OCI-LY3 (cell line): Measurements from ENCODE around the gene XPO5.
A peak's percentile ranks its signal among the peaks of the same experiment; 100 is the strongest.

ENCODE experiments used
- CTCF ChIP-seq: fragments of 200-600, 300-600 bp; sonication (generic); IDR thresholded peaks from 2 replicates; pipeline ENCODE4 v1.5.1; 2014; ENCODE audit warnings: antibody characterized with exemption, low read length, low read depth
- EZH2phosphoT487 ChIP-seq: fragments of 200-600 bp; shearing (Covaris generic); IDR thresholded peaks from 2 replicates; pipeline ENCODE4 v1.6.1; 2018; ENCODE audit warnings: antibody characterized with exemption, mixed run types, low read depth

DNA sequence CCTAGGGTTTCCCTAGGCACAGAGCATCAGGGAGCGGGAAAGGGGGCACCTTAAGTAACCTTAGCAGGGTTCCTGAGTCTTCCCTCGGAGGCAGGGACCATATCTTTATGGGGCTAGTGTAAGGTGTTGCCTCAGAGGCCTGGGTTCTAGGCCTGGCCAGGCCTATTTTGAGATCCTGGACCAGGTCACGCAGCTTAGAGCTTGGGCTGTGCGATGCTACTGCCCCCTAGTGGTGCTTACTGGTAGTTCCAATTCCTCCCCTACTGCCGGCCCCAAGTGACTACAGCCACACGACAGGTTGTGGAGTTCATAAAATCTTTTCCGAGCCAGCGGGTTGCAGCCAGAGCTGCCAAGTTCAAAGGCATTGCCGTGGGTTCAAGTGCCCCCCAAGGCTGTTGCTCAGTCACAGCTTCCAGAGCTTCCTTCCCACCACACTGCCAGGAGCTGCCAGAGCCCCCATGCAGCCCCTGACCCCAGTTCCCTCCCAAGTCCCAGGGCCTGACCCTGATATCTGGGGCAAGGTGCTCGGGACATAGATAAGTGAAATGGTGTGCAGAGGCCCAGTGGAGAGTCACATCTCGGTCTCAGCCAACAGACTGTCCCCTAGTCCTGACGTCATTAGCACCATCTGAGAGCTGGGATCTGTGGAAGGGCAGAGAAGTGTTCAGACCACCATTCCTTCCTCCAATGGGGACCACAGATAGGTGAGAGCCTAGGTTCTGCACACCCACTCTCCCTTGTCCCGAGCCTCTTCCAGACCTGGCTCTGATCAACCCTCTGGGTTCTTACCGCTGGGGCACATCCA, 69.0 kb downstream of the XPO5 start:
- peak; percentile 96 for TF ChIP-seq CTCF
- no peak for TF ChIP-seq EZH2phosphoT487
